ENCODE data around the gene USH2A.

USH2A gene

GRCh38 chr1:215645182-215645581, 778.1 kb downstream of the USH2A start:
- DNase-seq (ENCODE audit: low read depth in 2 of 2), result no peak

DNA sequence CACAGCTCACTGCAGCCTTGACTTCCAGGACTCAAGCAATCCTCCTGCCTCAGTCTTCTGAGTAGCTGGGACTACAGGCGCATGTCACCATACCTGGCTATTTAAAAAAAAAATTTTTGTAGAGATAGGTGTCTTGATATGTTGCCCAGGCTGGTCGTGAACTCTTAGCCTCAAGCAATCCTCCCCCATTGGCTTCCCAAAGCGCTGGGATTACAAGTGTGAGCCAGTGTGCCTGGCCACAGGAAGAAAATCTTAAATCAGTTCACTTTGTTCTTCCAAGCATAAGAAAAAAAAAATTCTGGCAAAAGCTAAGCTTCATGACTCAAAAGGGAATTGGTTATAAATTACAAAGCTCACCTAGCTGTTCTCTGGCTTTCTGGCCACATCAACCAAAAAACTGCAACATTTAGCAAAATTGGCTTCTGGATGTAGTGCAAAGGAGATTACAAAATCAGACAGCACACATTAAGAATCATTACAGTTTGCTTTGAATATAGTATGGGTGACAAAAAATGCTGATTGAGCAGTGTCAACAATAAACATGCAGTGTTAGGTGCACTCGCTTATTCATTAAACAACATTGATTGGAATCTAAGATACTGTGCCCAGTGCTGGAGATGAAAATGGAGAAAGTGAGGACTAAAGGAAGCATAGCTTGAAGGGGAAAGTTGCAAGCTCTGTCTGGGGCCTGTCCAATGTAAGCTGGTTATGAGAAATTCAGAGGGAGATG, 779.5 kb downstream of the USH2A start:
- DNase-seq (ENCODE audit: low read depth in 2 of 2), result no peak

- DNase-seq (ENCODE audit: low read depth in 2 of 2), result no peak
These were observed 782.7 kb downstream of the USH2A start for GRCh38 chr1:215640429-215641148.

DNA sequence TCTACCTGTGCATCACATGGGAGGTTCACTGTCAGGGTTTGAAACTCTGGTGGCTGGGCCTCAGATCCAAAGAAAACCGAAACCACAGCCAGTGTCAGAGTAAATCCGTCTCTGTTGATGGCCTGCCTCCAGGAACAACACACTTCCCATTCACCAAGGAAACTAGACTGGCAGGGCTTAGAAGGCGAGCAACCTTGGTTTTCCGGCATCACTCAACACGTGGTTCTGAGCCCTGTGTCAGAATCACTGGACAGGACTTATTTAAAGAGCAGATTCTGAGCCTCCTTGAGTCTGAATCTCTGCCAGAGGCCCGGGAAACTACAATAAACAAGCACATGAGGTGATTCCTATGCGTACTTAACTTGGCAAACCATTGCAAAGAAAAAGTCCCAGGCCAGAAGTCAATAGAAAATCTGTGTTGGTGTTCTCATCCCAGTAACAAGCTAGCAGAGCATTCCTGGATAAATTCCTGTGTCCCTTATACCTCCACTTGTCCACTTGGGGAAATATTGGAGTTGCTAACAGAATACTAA, 786.1 kb downstream of the USH2A start:
- no peak for DNase-seq (ENCODE audit: low read depth in 2 of 2)

- no peak for DNase-seq (ENCODE audit: low read depth in 2 of 2)
These were observed 786.8 kb downstream of the USH2A start for GRCh38 chr1:215636258-215636965.

- no peak for DNase-seq (ENCODE audit: low read depth in 2 of 2)
These were observed 787.4 kb downstream of the USH2A start for GRCh38 chr1:215635827-215636226.

GRCh38 chr1:215631489-215631888, 791.8 kb downstream of the USH2A start:
- DNase-seq (ENCODE audit: low read depth in 2 of 2), result no peak

DNA sequence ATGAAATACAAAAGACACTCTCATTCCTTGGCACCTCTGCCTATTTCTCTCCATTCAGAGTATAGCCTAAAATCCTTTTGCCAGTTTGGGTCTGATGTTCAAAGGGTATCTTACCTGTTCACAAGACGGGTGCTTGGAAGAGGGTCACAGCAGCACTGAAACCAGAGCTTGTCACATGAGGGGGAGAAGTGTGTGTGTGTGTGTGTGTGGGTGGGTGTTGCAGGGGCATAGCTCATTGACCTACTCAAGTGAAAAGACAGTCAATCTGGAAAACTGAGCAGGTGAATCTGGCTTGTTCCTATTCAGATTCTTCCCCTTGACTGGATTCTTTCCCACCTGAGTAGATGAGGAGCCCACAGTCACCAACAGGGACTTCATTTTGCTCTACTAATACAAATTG, 792.2 kb downstream of the USH2A start:
- no peak for DNase-seq (ENCODE audit: low read depth in 2 of 2)

- DNase-seq (ENCODE audit: low read depth in 2 of 2), result no peak
These were observed 797.3 kb downstream of the USH2A start for GRCh38 chr1:215625949-215626348.

DNA sequence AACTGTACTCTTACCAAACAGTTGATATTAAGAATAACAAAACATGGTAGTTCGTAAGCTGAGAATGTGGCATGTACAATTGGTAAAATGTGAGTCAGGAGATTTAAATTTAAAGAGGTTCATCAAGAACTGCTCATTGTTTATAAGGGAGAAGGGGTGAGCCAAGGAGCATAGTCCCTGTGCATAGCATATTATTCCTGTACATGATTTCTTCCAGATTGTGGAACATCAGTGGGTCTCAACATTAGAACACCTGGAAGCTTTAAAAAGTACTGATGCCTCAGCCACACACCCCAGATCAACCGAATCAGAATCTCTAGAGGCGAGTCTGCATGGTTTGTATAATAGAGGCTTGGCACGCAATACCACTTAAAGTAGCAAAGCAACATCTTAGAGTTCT, 800.1 kb downstream of the USH2A start:
- no peak for DNase-seq (ENCODE audit: low read depth in 2 of 2)

DNA sequence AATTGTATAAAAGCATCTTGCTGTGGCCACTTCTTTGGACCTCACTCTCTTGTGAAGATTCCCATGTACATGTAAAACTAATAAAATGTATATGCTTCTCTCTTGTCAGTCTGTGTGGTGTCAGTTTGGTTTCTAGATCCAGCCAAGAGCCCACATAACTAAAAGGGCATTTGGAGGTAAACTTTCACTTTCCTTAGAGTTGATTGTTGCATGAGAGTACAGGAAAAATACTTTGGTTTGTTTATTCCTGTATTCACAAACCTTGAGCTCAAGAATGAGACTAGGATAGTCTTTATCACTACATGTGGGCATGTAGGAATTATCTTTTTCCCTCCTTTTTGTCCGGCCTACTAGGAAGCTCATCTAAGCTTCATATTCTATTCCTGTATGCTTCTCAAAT, 805.3 kb downstream of the USH2A start:
- no peak for DNase-seq (ENCODE audit: low read depth in 2 of 2)

- DNase-seq (ENCODE audit: low read depth in 2 of 2), result no peak
These were observed 810.9 kb downstream of the USH2A start for GRCh38 chr1:215612391-215612790.

GRCh38 chr1:215608646-215609045, 814.6 kb downstream of the USH2A start:
- no peak for DNase-seq (ENCODE audit: low read depth in 2 of 2)

- no peak for DNase-seq (ENCODE audit: low read depth in 2 of 2)
These were observed 815.8 kb downstream of the USH2A start for GRCh38 chr1:215607412-215607811.

GRCh38 chr1:215606564-215607168, 816.6 kb downstream of the USH2A start:
- no peak for DNase-seq (ENCODE audit: low read depth in 2 of 2)

- DNase-seq (ENCODE audit: low read depth in 2 of 2), result no peak
These were observed 817.2 kb downstream of the USH2A start for GRCh38 chr1:215606036-215606435.

- no peak for DNase-seq (ENCODE audit: low read depth in 2 of 2)
These were observed 818.1 kb downstream of the USH2A start for GRCh38 chr1:215605011-215605621.

DNA sequence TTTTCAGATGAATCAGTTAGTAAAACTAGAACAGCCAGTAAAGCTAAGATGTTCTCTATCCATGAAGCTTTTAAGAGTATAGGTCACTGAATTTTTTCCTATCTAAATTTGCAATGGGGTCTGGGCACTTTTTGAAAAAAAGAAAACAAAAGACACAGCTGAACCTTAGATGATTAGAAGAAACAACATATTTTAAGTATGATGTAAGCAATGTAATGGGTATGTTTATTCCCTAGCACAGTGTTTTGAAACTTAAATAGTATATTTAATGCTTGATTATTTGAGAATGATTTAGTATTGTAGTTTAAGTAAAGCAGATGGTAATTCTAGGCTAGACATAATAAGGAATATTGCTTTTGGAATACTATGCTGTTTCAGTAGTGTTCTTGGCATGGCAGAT, 819.9 kb downstream of the USH2A start:
- DNase-seq (ENCODE audit: low read depth in 2 of 2), result no peak

DNA sequence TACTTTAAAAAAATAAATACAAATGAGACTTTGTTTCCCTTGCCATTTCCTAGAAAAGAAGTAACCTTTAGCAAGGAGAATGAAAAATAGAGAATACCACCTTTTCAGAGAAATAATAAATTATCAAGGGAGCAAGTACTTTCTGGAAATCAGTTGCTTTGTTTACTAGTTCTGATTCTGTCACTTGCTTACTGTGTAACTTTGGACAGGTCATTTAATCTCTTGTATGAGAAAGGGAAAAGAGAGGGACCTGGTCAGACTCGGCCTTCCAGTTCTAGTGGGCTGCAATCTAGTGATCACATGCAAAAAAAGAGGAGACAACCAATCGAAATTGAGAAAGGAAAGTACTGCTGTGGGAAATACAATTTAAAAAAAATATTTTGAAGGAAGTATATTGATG, 822.0 kb downstream of the USH2A start:
- no peak for DNase-seq (ENCODE audit: low read depth in 2 of 2)

GRCh38 chr1:215600867-215601266, 822.4 kb downstream of the USH2A start:
- no peak for DNase-seq (ENCODE audit: low read depth in 2 of 2)

- no peak for DNase-seq (ENCODE audit: low read depth in 2 of 2)
These were observed 822.9 kb downstream of the USH2A start for GRCh38 chr1:215600258-215600792.

All from stimulated activated CD8-positive, alpha-beta memory T cell treated with anti-CD3 and anti-CD28 coated beads, Interleukin-7, amount 100 ng/mL, for 4 hours (primary cell).